GM04503 (cell line): Measurements from ENCODE around the gene SCFD2.
"Not testable (repeated sequence)": the region's sequence is repeated elsewhere in the genome, so short reads cannot be mapped to it uniquely, and the experiment has no call there.

ENCODE experiments used
- DNase-seq: peaks from one replicate; pipeline ENCODE4 v3.0.0-alpha.2; 2012; ENCODE audit warnings: low read depth

Gene SCFD2

DNA sequence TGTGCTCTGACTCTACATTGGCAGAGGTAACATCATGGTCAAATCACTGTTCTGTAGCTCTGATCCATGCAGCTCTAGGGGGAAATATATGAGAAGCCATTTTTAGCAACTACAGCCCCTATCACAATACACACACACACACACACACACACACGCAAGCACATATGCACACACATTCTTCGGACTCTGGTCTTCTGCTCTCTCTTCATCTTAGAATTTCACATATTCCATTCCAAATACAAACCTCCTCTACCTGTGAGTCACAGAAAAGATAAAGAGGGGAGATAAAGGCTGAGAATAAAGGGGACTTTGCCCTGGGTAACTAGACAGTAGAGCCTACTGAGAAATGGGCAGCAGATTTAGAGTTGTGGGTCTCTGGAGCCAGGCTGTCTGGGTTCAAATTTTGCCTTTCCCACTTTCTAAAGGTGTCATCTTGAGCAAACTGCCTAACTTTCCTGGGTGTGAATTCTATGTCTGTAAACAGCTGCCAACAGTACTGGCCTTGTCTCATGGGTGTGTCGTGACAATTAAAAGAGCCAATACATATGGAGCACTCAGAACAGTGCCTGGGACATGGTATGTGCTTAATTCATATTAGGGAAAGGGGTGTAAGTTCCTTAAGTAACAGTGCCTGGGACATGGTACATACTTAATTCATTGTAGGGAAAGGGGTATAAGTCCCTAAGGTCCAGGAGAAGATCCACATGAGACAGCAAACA, 515.3 kb downstream of the SCFD2 start:
- DNase-seq: no peak

DNA sequence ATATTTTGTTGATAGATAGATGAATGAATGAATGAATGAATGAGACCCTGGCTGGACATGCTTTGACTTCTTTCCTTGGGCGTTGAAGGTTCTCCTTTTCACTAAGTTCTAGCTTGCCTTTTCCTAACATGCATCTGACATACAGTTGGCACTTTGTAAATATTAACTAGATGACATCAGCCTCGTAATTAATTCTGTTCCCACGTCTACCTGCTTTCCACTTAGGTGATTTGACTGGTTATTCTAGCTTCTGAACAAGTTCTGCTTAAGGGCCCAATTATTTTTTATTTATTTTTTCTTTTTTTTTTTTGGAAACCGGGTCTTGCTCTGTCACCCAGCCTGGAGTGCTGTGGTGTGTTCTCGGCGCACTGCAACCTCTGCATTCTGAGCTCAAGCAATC, 517.6 kb downstream of the SCFD2 start:
- DNase-seq: no peak

DNA sequence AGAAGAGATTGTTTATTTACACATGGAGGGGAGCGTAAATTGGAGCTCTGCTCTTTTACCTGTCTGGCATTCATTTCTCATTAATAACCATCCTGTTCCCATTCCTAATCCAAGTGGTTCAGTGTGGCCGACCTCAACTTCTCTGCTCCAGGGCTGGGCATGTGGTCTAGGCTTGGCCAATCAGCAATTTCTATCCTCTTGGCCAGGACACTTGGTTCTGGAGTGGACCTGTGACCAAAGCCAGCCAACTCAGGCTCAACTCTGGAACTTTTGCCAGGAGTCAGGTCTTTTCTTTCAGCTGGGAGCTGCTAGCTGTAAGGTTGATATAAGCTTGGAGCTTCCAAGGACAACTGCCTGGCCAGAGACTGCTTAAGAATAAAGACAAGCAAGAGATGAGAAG, 519.4 kb downstream of the SCFD2 start:
- no peak for DNase-seq

DNA sequence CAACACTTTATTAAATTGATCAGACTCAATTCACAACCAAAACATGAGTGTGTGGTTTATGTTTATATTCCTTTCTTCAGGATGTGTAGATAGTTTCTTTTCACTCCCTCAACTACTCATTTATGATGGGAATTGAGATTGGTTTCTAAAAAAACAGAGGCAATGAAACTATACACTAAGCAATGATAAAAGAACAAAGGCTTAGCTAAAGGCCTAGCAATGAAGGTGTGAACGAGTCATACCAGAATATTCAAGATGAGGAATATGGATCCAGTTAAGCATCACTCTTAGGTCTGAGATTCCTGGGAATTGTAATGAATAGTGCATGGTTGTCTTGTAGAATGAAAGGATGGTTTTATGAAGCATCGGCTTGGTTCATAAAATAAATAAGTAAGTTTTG, 521.3 kb downstream of the SCFD2 start:
- DNase-seq: no peak

DNA sequence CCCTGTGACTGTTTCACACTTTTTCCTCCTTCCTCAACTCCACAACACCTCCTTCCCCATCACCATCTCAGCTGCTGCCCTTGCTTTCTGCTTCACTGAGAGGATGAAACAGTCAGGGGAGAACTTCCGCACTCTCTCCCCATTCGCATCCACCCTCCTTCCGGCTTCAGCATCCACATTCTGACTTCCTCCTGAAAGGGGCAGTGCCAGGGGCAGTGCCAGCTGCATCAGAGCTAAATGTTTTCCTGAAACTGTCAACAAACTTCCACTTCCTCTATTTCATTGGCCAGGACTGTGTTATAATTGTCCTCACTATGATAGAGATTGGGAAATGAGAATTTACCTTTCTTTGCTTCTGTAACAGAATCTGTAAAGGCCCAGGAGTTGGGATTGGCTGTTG, 521.9 kb downstream of the SCFD2 start:
- DNase-seq: no peak

DNA sequence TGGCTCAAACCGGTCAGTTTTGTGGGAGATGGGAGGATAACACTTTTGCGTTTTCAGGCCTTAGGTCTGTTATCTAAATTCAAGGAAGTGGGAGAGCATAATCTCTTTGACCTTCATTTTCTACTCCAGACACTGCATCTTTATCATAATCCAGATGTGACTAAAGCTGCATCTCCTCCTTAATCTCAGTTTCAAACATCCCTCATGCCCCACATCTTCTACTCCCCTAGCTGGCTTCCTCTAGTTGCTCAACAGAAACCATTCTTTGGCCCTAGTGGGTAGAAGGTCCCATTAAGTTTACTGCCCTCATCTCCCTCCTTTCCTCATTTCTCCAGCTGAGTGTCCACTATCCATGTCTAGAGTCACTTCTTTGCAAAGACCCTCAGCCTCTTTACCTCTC, 522.5 kb downstream of the SCFD2 start:
- no peak for DNase-seq

DNA sequence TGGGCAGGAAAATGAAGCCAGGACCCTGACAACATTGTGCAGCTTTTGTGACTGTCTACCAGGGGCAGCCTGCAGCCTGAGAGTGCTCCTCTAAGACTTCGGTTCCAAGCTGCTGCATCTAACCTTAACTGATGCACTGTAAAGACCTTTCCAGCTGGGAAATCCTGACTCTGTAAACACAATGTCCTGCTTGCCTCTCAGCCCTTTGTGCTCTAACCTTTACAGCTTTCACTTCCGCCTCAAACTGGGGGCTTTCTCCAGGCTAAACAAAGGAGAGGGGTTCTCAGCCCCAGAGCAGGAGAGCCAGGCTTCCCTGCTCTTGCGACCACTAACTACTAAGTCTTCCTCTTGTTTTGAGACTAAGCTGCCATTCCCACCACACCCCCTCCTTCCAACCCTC, 523.1 kb downstream of the SCFD2 start:
- DNase-seq: no peak

DNA sequence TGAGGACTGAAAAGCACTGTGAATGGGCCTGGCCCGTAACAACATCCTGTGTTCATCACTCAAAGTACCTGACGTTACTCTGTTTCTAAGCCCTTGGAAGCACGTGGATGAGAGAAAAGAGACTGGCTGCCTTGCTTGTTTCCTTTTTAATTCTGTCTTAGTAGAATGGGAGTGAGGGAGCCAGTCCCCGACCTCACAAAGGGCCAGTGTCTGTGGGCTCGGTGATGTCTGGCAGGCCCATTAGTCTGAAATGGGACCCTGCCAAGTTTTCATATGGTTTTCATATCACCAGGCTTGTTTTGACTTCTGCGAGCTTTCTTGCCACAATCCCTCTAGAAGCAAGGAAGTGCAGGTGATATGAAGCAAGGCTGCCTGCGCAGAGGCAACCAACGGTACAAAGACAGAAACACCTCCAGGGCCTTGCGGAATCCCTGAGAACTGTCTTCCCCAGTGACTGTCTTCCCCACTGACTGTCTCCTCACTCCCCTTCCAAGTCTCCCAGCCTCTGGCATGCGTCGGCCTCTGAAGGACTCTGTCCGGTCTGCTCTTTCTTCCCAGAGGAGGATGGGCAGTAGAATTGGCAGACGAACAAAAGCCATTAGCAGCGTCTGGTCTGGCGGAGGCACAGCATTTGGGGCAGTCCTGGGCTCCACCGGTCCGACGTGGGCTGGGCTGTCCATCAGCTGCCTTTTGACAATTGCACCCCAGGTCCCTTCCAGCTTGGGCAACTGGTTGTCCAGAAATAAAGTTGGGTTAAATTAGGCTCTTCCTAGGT, 524.0 kb downstream of the SCFD2 start:
- no peak for DNase-seq

DNA sequence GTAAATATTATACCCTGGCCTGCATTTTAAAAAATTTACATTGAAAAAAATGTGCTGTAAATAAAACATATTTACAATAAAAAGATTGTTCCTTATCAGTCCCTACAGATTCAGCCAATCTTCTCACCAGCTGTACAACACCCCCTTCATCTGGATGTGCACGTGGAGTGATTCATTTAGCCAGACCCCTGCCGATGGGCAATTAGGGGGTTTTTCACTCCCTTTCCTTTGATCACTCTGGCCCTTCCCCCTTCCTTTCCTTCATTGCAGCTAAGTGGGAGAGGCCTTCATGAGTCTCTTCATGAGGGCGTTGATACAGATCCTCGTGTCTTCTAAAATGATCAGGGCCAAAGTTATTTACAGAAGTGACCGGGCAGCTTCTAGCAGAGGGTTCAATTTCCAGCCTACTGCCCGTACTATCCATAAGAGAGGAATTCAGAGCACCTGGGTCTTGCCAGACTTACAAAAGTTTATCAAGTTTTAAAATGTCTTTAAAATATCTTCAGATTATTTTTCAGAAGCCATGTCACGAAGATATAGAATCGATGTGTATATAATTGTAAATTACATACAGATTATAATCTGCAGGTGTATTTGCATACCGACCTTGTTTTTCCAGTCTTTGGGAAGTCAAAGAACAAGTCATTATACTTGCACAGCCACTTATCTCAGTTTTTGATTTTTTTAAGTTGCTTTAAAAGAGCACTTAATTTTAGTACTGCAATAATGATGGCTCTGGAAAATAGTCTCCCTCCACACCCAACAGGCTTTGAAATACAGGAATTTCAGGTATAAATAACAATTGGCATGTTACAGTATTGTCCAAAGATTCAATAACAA, 525.1 kb downstream of the SCFD2 start:
- DNase-seq: no peak

DNA sequence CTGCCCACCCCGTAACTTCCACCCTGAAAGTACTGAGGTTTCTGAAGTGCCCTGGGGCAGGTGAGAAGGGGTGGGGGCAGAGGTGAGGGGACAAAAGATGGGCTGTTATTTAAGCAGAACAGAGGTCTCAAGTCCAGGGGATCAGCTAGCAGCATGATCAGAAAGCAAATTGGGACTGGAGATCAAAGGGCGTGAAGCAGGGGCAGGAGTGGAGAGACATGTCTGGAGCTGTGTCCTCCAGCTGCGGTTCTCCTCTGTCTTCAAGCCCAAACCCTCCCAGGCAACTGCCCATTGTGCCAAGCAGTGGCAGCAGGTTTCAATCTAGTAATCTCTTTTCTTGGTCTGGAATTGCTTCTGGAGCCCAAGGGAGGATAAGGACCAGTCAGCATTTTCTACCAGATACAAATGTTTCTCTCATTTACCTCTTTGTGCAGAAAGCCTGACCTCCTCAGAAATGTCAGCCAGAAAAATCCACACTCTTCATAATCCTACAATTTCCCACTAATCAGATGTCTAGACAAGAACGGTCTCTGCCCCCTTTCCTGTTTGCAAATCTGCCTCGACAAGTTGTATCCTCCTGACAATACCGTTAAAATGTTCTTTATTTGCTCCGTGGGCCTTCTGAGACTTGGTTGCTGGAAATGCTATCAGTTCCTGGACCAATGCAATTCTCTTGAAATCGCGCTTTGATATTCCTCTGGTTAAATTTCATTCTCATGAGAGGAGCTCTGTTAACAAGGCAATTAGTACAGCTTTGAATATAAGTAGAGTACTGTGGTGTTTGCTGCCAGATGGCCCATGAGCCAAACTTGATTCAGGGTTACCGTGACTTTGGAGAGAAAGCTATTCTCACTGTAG, 526.9 kb downstream of the SCFD2 start:
- no peak for DNase-seq

DNA sequence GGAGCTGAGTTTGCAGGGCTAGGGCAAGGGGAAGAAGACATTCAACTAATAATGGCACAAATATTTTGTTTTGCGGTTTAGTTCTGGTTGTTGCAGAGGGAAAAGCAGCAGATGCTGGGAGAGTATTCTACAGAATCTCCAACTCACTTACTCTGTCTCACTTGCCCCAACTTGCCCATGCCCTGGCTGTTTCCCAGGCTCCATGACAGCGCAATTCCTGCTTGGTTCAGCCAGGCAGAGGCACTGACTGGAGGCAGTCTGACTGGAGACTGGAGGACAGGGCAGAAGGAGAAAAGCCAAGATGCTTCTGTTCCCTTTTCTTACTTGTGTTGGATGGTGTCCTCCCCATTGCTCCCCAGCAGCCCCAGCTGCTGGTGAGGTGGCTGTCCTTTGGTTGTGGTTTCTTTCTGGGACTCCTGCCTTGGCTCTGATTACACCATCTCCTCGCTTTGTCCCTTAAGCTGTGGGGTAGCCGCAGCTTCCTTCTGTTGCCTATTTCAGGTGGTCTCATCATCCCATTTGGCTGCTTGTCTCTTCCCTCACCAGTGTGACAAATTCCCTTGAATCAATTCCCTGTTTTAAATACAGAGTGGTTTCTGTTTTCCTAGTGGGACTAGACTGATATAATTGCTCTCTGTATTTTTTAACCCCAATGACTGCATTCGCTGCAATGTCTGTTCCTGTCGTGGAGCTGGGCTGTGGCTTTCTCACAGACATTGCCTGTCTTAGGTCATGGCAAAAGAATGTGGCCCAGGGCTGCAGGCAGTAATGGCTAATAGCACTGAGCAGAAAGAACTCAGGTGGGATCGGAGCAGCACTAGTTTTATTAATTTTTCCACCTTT, 527.9 kb downstream of the SCFD2 start:
- no peak for DNase-seq

DNA sequence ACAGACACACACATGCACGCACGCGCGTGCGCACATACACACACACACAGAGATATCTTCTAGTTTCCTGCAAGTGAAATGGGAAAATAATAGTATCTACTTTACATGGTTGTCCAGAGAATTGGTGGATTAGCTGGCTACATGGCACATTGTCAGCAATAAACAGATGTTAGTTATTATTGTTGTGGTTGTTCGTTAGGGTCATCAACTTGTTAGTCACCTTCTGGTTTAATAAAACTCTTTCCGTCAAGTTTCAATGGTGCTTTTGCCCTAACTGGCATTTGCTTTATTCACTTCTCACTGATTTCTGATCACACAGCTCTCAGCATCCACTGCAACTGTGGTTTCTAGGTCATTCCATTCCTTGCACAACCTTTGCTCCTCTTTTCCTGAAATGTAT, 529.2 kb downstream of the SCFD2 start:
- peak; percentile 70 for DNase-seq

DNA sequence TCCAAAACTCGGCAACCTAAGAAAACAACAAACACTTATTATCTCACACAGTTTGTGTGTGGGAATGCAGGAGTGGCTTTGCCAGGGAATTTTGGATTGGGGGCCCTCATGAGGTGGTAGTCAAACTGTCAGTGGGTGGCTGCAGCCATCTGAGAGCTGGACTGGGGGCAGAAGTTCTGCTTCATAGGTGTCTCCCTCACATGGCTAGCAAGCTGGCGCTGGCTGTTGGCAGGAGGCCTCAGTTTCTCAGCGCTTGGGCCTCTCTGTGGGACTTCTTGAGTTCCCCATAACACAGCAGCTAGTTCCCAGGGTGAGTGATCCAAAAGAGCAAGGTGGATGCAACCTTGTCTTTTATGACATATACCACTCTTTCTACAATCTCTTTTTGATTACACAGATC, 529.7 kb downstream of the SCFD2 start:
- no peak for DNase-seq

DNA sequence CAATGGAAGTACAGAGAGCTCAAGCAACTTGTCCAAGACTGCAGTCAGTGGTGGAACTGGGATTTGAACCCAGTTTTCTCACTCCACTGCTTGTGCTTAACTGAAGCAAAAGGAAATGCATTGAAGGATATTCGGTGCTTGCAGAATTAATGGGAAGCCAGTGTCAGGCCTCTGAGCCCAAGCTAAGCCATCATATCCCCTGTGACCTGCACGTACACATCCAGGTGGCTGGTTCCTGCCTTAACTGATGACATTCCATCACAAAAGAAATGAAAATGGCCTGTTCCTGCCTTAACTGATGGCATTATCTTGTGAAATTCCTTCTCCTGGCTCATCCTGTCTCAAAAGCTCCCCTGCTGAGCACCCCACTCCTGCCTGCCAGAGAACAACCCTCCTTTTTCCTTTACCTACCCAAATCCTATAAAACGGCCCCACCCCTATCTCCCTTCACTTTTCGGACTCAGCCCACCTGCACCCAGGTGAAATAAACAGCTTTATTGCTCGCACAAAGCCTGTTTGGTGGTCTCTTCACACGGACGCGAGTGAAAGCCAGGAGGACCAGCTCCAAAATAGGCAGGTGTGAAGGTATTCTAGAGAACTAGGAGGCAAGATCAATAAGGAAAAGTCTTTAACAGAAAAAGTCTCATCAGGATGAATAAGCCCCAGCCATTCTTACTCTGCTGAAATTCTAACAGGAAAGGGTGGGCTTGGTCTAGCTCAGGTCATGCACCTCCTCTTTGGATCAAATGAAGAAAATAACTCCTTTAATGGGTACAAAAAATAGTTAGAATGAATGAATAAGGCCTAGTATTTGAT, 531.0 kb downstream of the SCFD2 start:
- not testable (repeated sequence) for DNase-seq

DNA sequence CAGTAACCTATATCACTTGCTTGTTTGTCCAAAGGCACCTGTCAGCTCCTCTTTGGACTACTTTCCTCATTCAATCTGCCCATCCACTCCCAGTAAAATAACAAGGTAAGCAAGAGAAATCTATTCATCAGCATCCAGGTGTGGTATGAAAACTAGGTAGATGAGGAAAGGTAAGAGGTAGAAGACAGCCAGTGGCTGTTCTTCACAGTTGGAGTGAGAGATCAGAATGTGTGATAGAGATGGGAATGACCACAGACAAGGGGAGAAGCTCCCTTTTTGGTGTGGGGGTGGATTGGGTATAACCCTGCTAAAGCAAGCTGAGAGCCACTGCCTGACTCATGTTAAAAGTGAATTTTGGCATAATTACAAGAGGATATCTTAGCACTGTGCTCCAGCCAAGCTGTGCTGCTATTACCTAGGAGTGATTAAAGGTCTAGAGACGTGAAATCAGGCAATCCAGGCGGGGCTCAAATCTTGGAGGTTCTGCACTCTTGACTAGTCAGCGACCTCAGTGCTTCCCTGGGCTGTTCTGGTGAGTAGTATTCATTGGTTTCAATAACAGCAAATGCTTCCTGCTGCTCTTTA, 531.8 kb downstream of the SCFD2 start:
- no peak for DNase-seq

DNA sequence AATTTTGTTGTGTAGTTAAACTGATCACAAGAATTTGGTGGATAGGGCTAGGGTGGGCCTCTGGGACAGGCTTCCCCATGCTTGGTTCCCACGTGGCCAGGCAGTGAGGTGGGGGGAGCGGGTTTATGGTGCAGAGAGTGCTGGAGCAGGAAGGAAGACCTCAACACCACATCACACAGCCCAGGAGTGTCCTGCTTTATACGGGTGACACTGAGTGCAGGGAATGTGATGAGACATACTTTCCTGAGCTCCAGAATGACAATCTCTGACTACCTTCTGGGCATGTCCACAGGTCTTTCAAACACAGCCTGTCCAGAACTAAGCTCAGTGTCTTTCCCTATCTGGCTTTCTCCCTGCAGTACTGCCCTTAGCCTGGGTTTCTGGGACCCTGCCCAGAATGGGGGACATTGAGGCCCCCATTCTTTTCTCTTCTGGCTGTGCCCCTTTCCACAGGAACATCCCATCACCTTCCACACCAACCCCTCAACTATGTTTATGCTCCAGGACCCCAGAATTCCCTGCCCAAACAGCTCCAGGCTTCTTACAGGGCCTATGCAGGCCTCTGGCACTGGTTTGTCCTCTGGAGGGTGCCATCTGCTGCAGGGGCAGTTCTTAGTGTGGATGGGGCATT, 540.3 kb downstream of the SCFD2 start:
- DNase-seq: no peak

DNA sequence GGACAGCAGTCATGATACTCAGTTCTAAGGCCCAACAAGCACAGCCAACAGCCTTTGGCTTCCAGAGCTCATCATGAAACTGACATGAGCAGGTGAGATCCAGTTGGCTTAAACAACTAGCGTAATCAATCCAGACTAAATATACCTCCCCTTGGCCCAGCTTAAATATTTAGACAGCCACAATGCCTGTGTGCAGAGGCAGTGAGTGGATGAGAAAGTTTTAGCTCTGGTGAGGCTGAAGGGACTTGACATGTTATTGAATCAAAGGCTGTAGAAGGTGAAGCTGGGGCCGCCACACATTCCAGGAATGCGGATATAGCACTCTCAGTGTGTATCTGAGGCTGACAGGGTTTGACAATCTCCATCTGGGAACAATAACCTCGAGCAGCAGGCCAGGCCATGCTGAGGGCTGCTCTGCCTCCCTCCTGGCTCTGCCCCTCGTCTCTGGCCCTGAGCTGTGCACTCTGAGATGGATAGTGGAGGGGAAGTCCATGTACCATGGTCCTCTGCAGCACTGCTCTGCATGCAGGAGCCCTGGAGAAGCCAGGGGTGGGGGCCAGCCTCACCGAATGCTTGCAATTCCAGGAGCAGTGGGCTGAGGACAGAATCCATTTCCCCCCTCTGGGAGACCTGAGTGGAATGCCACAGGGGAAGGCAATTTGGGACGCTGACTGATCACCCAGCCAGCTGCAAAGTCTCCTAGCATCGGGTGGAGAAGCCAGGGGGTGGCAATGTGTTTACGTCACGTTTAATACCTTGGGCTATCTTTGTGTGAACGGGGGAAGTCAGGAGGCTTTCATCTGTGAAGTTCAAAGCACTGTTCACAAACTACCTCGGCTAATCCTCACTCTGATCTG, 541.0 kb downstream of the SCFD2 start:
- no peak for DNase-seq

DNA sequence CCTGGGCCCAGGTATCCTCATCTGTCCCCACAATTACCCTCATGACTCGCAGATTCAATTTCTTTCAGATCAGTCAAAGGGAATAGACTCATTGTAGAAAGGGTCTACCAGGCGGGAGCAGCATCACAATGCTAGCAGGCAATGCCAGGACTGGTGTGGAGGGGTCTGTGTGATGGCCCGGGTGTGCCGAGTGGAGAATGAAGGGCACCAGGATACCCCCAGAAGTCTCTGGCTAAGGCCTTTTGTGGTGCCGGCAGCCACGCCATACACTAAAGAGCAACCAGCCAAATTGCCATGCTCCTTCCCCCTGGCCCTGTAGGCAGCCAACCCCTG, 541.6 kb downstream of the SCFD2 start:
- DNase-seq: no peak
